ENCODE results near the gene ITGB5. TPM values are rescaled to one million over a fixed set of nuclear protein-coding genes. Genes with fewer than 3 reads are reported as not detected.
A peak's percentile ranks its signal among the peaks of the same experiment; 100 is the strongest.

The ITGB5 gene
- total RNA-seq, 1 experiment from 2014 or later, result 85.3 TPM

DNA sequence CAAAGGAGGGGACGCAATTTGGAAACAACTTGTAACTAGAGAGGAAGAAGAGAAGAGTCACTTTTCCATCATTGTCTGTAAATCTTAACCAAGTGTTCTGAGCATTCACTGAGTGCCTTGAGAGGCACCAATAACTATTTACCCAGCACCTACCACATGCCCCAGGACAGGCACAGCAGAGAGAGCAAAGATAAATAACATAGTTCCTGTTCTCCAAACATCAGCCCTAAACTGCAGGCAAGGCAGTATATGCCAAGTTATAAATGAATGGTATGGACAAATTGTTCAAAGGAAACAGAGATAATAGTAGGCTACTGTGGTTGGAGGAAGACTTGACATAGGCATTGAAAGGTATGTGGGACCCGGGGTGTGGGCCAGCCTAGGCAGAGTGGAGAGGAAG is 45.6 kb downstream of the ITGB5 start:
- Histone ChIP-seq H3K9me3 (replicated peaks) (no peaks in the 10 kb centered on the region), H3K4me1 (peaks cover 40% of the 10 kb centered on the region), H3K27ac (no peak overlapping the region), H3K36me3 (peaks cover 42% of the 10 kb centered on the region), H3K4me3 (no peak overlapping the region), H3K27me3 (no peaks in the 10 kb centered on the region)
- DNase-seq, result no peak

DNA sequence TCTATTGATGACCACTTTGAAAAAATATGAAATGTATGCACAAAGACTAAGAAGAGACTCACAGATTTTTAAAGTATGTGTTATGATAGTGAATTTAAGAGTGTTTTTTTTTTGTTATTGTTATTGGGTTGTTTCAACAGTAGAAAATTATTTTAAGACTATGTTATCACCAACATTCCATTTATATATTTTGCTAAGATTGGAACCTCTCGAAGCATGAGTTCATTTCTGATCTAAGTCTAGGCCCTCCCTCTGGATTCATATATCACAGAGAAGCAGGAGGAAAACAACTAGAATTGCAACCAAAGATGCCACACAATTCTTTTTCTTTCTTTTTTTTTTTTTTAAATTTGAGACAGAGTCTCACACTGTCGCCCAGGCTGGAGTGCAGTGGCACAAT is 46.8 kb downstream of the ITGB5 start:
- H3K9me3 ChIP-seq (replicated peaks), result no peaks in the 10 kb centered on the region
- peaks cover 44% of the 10 kb centered on the region for H3K4me1 ChIP-seq
- no peak for DNase-seq
- H3K27ac ChIP-seq, result no peak overlapping the region
- H3K27me3 ChIP-seq, result no peaks in the 10 kb centered on the region
- peaks cover 38% of the 10 kb centered on the region for H3K36me3 ChIP-seq
- H3K4me3 ChIP-seq, result no peak overlapping the region

- Histone ChIP-seq H3K4me1 (peaks cover 42% of the 10 kb centered on the region), H3K4me3 (no peak overlapping the region), H3K27me3 (no peaks in the 10 kb centered on the region), H3K27ac (no peak overlapping the region), H3K9me3 (replicated peaks) (no peaks in the 10 kb centered on the region), H3K36me3 (peaks cover 38% of the 10 kb centered on the region)
- no peak for DNase-seq
Measured at GRCh38 chr3:124839896-124840295, 47.3 kb downstream of the ITGB5 start.

GRCh38 chr3:124838963-124839362 is 48.2 kb downstream of the ITGB5 start:
- Histone ChIP-seq H3K27ac (no peak overlapping the region), H3K9me3 (replicated peaks) (no peaks in the 10 kb centered on the region), H3K27me3 (no peaks in the 10 kb centered on the region), H3K4me3 (no peak overlapping the region), H3K4me1 (peaks cover 46% of the 10 kb centered on the region), H3K36me3 (peaks cover 38% of the 10 kb centered on the region)
- no peak for DNase-seq

DNA sequence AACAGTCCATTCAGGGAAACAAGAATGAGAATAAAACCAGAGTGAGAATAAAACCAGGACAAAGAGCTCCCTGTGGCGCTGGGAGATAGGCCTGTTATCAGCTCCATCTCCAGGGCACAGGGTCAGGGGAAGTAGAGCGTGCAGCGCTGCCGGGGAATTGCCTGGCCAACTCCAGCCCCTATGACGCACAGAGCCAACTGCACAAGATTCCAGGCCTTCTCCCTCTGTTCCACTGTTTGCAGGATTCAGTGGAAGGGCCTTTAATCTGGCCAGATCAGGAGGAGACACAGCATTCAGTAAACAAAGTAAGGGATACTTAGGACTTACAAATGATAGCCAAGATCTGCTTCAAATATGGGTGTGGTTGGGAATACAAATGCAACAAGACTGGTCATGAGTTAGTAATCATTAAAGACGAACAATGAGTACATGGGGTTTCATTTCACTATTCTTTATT is 49.4 kb downstream of the ITGB5 start:
- Histone ChIP-seq H3K27me3 (no peaks in the 10 kb centered on the region), H3K36me3 (peaks cover 44% of the 10 kb centered on the region), H3K4me3 (no peak overlapping the region), H3K9me3 (replicated peaks) (no peaks in the 10 kb centered on the region), H3K4me1 (peaks cover 38% of the 10 kb centered on the region), H3K27ac (peak overlapping the region; percentile 94)
- peak; percentile 87 to 93 for DNase-seq

DNA sequence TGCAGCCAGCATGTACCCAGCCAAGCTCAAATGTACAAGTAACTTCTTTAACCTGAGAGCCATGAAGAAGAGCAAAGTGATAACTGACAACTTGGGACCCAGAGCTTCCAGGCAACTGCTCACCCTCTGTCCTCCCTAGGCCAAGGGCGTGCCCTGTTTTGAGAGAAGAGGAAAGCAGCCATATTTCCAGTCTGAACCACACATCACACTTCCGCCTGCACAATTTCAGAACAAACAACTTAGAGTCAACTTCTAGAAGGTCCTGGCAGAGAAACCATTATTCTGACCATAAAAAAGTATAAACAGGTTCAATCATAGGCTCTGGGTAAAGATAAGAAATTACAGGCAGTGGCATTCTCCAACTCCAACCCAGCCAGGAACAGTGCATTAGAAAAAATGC is 50.1 kb downstream of the ITGB5 start:
- H3K4me1 ChIP-seq, result peaks cover 38% of the 10 kb centered on the region
- peaks cover 40% of the 10 kb centered on the region for H3K36me3 ChIP-seq
- H3K9me3 ChIP-seq (replicated peaks), result no peaks in the 10 kb centered on the region
- DNase-seq, result no peak
- peak overlapping the region; percentile 94 for H3K27ac ChIP-seq
- no peak overlapping the region for H3K4me3 ChIP-seq
- no peaks in the 10 kb centered on the region for H3K27me3 ChIP-seq

- peak overlapping the region; percentile 94; the same call in 1 of the 2 replicates for H3K27ac ChIP-seq
- no peak for DNase-seq
Measured at GRCh38 chr3:124836448-124836847, 50.7 kb downstream of the ITGB5 start.

GRCh38 chr3:124834723-124835718 is 52.1 kb downstream of the ITGB5 start:
- Histone ChIP-seq H3K9me3 (replicated peaks) (no peaks in the 10 kb centered on the region), H3K36me3 (peaks cover 32% of the 10 kb centered on the region), H3K4me3 (peak overlapping the region; percentile 37), H3K4me1 (peaks cover 38% of the 10 kb centered on the region), H3K27me3 (no peaks in the 10 kb centered on the region), H3K27ac (peak overlapping the region; percentile 94)
- peak; percentile 97 for DNase-seq

More at GRCh38 chr3:124836448-124836847, 50.7 kb downstream of the ITGB5 start:
- Histone ChIP-seq H3K4me1 (peaks cover 38% of the 10 kb centered on the region), H3K27me3 (no peaks in the 10 kb centered on the region), H3K36me3 (peaks cover 38% of the 10 kb centered on the region), H3K9me3 (replicated peaks) (no peaks in the 10 kb centered on the region), H3K4me3 (no peak overlapping the region)

- no peak for DNase-seq
- H3K4me3 ChIP-seq, result no peak overlapping the region
- H3K4me1 ChIP-seq, result peaks cover 38% of the 10 kb centered on the region
- H3K27me3 ChIP-seq, result no peaks in the 10 kb centered on the region
- no peak overlapping the region for H3K27ac ChIP-seq
- H3K9me3 ChIP-seq (replicated peaks), result no peaks in the 10 kb centered on the region
- peaks cover 23% of the 10 kb centered on the region for H3K36me3 ChIP-seq
Measured at GRCh38 chr3:124833710-124834332, 53.3 kb downstream of the ITGB5 start.

DNA sequence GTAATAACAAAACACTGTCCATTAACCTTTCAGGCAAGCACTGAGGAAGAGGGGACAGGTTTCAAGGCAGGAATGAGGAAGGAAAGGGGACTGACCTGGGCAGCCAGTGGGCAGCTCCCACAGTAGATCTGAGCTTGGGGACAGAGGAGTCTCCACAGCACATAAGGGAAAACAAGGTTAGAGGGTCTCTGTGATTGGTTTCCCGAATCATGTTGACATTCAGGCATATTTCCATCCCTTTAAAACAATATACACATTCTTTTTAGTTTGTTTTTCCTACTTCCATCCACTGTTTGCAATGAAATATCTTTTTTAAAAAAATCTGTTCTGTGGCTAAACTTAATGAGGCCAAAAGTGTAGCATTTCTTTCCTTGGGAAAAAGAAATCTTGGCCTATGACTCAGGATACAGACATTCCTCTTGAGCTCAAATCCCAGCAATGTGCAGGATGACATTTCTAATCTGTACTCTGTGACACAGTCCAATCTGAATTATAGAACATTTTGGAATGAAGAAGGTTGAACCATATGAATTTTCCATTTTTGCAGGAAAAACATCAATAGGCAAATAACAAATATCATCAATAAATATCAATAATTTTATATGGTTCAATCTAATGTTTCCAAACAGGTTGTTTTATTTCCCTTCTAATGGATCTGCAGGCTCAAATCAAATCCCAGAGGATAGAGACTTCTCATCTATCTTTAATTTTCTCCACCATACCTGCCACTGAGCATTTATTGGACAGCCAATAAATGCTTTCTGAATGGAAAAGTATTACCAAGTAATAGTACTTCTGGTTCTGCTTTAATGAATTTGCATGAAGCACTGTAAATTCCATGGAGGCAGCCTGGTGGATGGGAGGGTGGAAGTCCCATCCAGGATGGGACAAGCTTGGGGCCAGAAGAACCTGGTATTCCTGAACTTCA is 54.1 kb downstream of the ITGB5 start:
- Histone ChIP-seq H3K36me3 (peaks cover 26% of the 10 kb centered on the region), H3K4me1 (peaks cover 34% of the 10 kb centered on the region), H3K4me3 (no peak overlapping the region), H3K27me3 (no peaks in the 10 kb centered on the region), H3K9me3 (replicated peaks) (no peaks in the 10 kb centered on the region), H3K27ac (no peak overlapping the region)
- no peak for DNase-seq

- peaks cover 25% of the 10 kb centered on the region for H3K4me1 ChIP-seq
- H3K27me3 ChIP-seq, result no peaks in the 10 kb centered on the region
- peaks cover 32% of the 10 kb centered on the region for H3K36me3 ChIP-seq
- DNase-seq, result no peak
- no peak overlapping the region for H3K27ac ChIP-seq
- H3K9me3 ChIP-seq (replicated peaks), result no peaks in the 10 kb centered on the region
- H3K4me3 ChIP-seq, result no peak overlapping the region
Measured at GRCh38 chr3:124831628-124832199, 55.5 kb downstream of the ITGB5 start.

GRCh38 chr3:124829819-124830554 is 57.2 kb downstream of the ITGB5 start:
- peaks cover 13% of the 10 kb centered on the region for H3K4me1 ChIP-seq
- no peak overlapping the region for H3K4me3 ChIP-seq
- no peaks in the 10 kb centered on the region for H3K27me3 ChIP-seq
- 0 out of 2 replicates have a peak, but pooled peaks cover 2% of the 10 kb centered on the region for H3K9me3 ChIP-seq (replicated peaks)
- peaks cover 38% of the 10 kb centered on the region for H3K36me3 ChIP-seq
- no peak overlapping the region for H3K27ac ChIP-seq
- DNase-seq, result no peak

DNA sequence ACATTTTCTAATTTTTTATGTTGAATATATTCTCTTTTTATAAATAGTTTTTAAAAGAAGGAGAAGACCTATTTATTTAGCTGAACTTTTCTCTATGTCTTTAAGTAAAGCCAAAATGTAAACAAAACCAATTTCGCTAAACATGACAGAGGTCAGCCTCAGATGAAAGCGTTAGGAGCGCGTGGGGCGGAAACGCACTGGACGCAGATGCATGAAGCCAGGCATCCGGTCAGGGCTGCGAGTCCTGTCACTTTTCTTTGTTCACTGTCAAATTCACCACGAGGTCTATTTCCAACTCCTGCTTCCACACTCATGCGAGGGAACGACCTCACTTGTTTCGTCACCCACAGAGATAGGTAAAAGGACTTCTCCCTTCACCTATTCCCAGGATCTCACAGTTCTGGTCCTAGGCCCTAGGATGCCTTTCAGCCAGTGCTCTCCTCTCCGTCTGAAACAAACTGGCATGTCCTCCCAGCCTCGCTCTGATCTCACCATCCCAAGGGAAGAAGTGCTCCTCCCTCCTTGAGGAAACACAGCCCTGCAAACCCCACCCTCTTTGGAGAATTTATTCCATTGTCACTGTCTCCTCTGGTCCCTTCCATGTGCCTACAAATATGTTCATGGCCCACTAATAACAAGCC is 57.9 kb downstream of the ITGB5 start:
- H3K36me3 ChIP-seq, result peaks cover 38% of the 10 kb centered on the region
- no peak overlapping the region for H3K27ac ChIP-seq
- DNase-seq, result no peak
- peaks cover 9% of the 10 kb centered on the region for H3K4me1 ChIP-seq
- H3K9me3 ChIP-seq (replicated peaks), result 0 out of 2 replicates have a peak, but pooled peaks cover 2% of the 10 kb centered on the region
- no peaks in the 10 kb centered on the region for H3K27me3 ChIP-seq
- no peak overlapping the region for H3K4me3 ChIP-seq

Data from SJCRH30 (cell line).